GM23338 (cell line): ENCODE measurements around the gene KRT38. TPM values are rescaled to one million over a fixed set of nuclear protein-coding genes. Genes with fewer than 3 reads are reported as not detected.

Experiments
- ATAC-seq: fragments of 200-7000 bp; cut with Tn5 transposase; 3 replicates; pipeline ENCODE4 v1.9.1; 2020
- DNase-seq: peaks from one replicate; pipeline ENCODE4 v3.0.0-alpha.2; 2015; ENCODE audit warnings: low spot score
- H2AFZ ChIP-seq: fragments of 200-600 bp; sonication (generic); 2 replicates; pipeline ENCODE4 v1.8.0; 2016; ENCODE audit warnings: antibody characterized with exemption, mild to moderate bottlenecking, moderate library complexity
- H3F3A ChIP-seq: fragments of 200-600 bp; sonication (generic); replicated peaks from 2 replicates; pipeline ENCODE4 v1.8.0; 2017; ENCODE audit warnings: antibody characterized with exemption, mixed run types, low read depth
- H3K27ac ChIP-seq: fragments of 200-600 bp; sonication (generic); 2 replicates; pipeline ENCODE4 v1.6.1; 2016; ENCODE audit warnings: low read depth
- H3K27me3 ChIP-seq: fragments of 200-600 bp; sonication (generic); 2 replicates; pipeline ENCODE4 v1.8.0; 2016; ENCODE audit warnings: mild to moderate bottlenecking, mixed run types, moderate library complexity; ENCODE audit not compliant: insufficient read depth
- H3K36me3 ChIP-seq: fragments of 200-600 bp; sonication (generic); 2 replicates; pipeline ENCODE4 v1.8.0; 2016; ENCODE audit warnings: mild to moderate bottlenecking; ENCODE audit not compliant: insufficient read depth
- H3K4me1 ChIP-seq: fragments of 200-600 bp; sonication (generic); 2 replicates; pipeline ENCODE4 v1.8.0; 2016; ENCODE audit warnings: mild to moderate bottlenecking, moderate library complexity; ENCODE audit not compliant: insufficient read depth
- H3K4me2 ChIP-seq: fragments of 200-600 bp; sonication (generic); 2 replicates; pipeline ENCODE4 v1.7.1; 2017; ENCODE audit warnings: mixed run types
- H3K4me3 ChIP-seq: fragments of 200-600 bp; sonication (generic); 2 replicates; pipeline ENCODE4 v1.6.1; 2016; ENCODE audit warnings: mixed run types
- H3K79me2 ChIP-seq: fragments of 200-600 bp; sonication (generic); replicated peaks from 2 replicates; pipeline ENCODE4 v1.8.0; 2017; ENCODE audit warnings: mild to moderate bottlenecking; ENCODE audit not compliant: insufficient read depth
- H3K9me2 ChIP-seq: fragments of 200-600 bp; sonication (generic); 2 replicates; pipeline ENCODE4 v1.8.0; 2017; ENCODE audit not compliant: insufficient read depth
- H4K20me1 ChIP-seq: fragments of 200-600 bp; sonication (generic); replicated peaks from 2 replicates; pipeline ENCODE4 v1.8.0; 2017; ENCODE audit warnings: mild to moderate bottlenecking; ENCODE audit not compliant: insufficient read depth
- H3K27ac Mint-ChIP-seq: 2 replicates; pipeline ENCODE4 v1.8.0; 2020; ENCODE audit warnings: inconsistent platforms, mild to moderate bottlenecking, moderate library complexity, mixed read lengths
- H3K27me3 Mint-ChIP-seq: 3 replicates; pipeline ENCODE4 v1.8.0; 2022; ENCODE audit warnings: low read depth, mild to moderate bottlenecking, moderate library complexity, mixed read lengths, inconsistent platforms; ENCODE audit not compliant: insufficient read depth, poor library complexity
- H3K36me3 Mint-ChIP-seq: 3 replicates; pipeline ENCODE4 v1.8.0; 2021; ENCODE audit warnings: low read depth, mild to moderate bottlenecking, inconsistent platforms, moderate library complexity, mixed read lengths
- H3K4me1 Mint-ChIP-seq: 3 replicates; pipeline ENCODE4 v1.8.0; 2020; ENCODE audit warnings: mild to moderate bottlenecking, inconsistent platforms, mixed read lengths
- H3K4me3 Mint-ChIP-seq: 3 replicates; pipeline ENCODE4 v1.8.0; 2021; ENCODE audit warnings: moderate library complexity, mild to moderate bottlenecking, inconsistent platforms, mixed read lengths
- H3K9me3 Mint-ChIP-seq: 3 replicates; pipeline ENCODE4 v1.8.0; 2020; ENCODE audit warnings: moderate library complexity, mild to moderate bottlenecking, inconsistent platforms, mixed read lengths
- CREB1 ChIP-seq: fragments of 250-450 bp; sonication (Bioruptor Pico); IDR thresholded peaks from 2 replicates; pipeline ENCODE4 v1.5.0; 2020; ENCODE audit warnings: low read depth, mild to moderate bottlenecking, moderate library complexity
- CTCF ChIP-seq, 2 experiments: fragments of 200-600 bp in 1 of 2; sonication (generic) in 1 of 2; conservative IDR thresholded peaks; 2 replicates each; pipeline versions ENCODE4 v1.5.1 to v1.6.1; 2016 to 2017; ENCODE audit warnings: antibody characterized with exemption in 2 of 2, low read depth in 2 of 2, mild to moderate bottlenecking in 2 of 2, moderate library complexity in 1 of 2
- ETS1 ChIP-seq: IDR thresholded peaks from 2 replicates; pipeline ENCODE4 v1.6.1; 2016; ENCODE audit warnings: antibody characterized with exemption
- EZH2 ChIP-seq: fragments of 200-600 bp; sonication (generic); IDR thresholded peaks from one replicate; pipeline ENCODE4 v1.8.0; 2017; ENCODE audit warnings: antibody characterized with exemption, mild to moderate bottlenecking, low read depth; ENCODE audit not compliant: unreplicated experiment
- EZH2phosphoT487 ChIP-seq: fragments of 200-600 bp; sonication (generic); IDR thresholded peaks from one replicate; pipeline ENCODE4 v1.8.1; 2018; ENCODE audit warnings: antibody characterized with exemption; ENCODE audit not compliant: unreplicated experiment
- JUNB ChIP-seq: IDR thresholded peaks from one replicate; pipeline ENCODE4 v1.6.1; 2016; ENCODE audit warnings: antibody characterized with exemption; ENCODE audit not compliant: unreplicated experiment
- NANOG ChIP-seq: IDR thresholded peaks from 2 replicates; pipeline ENCODE4 v1.6.1; 2016; ENCODE audit warnings: antibody characterized with exemption, borderline replicate concordance
- POLR2AphosphoS5 ChIP-seq: IDR thresholded peaks from 2 replicates; pipeline ENCODE4 v1.6.1; 2016; ENCODE audit warnings: antibody characterized with exemption, low read depth
- STAT1 ChIP-seq: IDR thresholded peaks from one replicate; pipeline ENCODE4 v1.6.1; 2016; ENCODE audit warnings: antibody characterized with exemption; ENCODE audit not compliant: unreplicated experiment
- ZNF114 ChIP-seq: fragments of 250-450 bp; sonication (Bioruptor Pico); IDR thresholded peaks from 2 replicates; pipeline ENCODE4 v1.5.0; 2020; ENCODE audit warnings: mild to moderate bottlenecking, moderate library complexity
- ZNF331 ChIP-seq: fragments of 250-450 bp; sonication (Bioruptor Pico); IDR thresholded peaks from 2 replicates; pipeline ENCODE4 v1.5.0; 2020; ENCODE audit warnings: low read depth, mild to moderate bottlenecking, moderate library complexity
- polyA plus RNA-seq: library from polyadenylated mRNA; unstranded; fragments of >200 nt; fragmentation: Nextera tagmentation; extraction: Ambion mirVana; gene quantifications from 2 replicates; pipeline ENCODE4 v1.2.1, GENCODE V29; 2016
- total RNA-seq: library from RNA; depleted of rRNA; stranded (reverse); fragments of >200 nt; shearing (Covaris generic); gene quantifications from 2 replicates; pipeline ENCODE4 v1.2.3, GENCODE V29; 2014
- TF ChIP-seq, protein P1 (sequence below): IDR thresholded peaks from one replicate; pipeline ENCODE4 v1.6.1; 2018; ENCODE audit warnings: antibody characterized with exemption; ENCODE audit not compliant: unreplicated experiment
- TF ChIP-seq, protein P2 (sequence below): fragments of 250-450 bp; sonication (Bioruptor Pico); IDR thresholded peaks from 2 replicates; pipeline ENCODE4 v1.5.0; 2020; ENCODE audit warnings: mild to moderate bottlenecking, moderate library complexity

Gene KRT38
- total and polyA plus RNA-seq, 2 experiments from 2014 or later: not detected

- H3K27me3 ChIP-seq: no peaks in the 10 kb centered on the region
- no peaks in the 10 kb centered on the region for H3K79me2 ChIP-seq
- TF ChIP-seq STAT1: no peak
- TF ChIP-seq, protein P1, sequence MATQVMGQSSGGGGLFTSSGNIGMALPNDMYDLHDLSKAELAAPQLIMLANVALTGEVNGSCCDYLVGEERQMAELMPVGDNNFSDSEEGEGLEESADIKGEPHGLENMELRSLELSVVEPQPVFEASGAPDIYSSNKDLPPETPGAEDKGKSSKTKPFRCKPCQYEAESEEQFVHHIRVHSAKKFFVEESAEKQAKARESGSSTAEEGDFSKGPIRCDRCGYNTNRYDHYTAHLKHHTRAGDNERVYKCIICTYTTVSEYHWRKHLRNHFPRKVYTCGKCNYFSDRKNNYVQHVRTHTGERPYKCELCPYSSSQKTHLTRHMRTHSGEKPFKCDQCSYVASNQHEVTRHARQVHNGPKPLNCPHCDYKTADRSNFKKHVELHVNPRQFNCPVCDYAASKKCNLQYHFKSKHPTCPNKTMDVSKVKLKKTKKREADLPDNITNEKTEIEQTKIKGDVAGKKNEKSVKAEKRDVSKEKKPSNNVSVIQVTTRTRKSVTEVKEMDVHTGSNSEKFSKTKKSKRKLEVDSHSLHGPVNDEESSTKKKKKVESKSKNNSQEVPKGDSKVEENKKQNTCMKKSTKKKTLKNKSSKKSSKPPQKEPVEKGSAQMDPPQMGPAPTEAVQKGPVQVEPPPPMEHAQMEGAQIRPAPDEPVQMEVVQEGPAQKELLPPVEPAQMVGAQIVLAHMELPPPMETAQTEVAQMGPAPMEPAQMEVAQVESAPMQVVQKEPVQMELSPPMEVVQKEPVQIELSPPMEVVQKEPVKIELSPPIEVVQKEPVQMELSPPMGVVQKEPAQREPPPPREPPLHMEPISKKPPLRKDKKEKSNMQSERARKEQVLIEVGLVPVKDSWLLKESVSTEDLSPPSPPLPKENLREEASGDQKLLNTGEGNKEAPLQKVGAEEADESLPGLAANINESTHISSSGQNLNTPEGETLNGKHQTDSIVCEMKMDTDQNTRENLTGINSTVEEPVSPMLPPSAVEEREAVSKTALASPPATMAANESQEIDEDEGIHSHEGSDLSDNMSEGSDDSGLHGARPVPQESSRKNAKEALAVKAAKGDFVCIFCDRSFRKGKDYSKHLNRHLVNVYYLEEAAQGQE: no peak
- TF ChIP-seq NANOG: no peak
- TF ChIP-seq ZNF331: no peak
- TF ChIP-seq JUNB: no peak
- TF ChIP-seq, protein P2, sequence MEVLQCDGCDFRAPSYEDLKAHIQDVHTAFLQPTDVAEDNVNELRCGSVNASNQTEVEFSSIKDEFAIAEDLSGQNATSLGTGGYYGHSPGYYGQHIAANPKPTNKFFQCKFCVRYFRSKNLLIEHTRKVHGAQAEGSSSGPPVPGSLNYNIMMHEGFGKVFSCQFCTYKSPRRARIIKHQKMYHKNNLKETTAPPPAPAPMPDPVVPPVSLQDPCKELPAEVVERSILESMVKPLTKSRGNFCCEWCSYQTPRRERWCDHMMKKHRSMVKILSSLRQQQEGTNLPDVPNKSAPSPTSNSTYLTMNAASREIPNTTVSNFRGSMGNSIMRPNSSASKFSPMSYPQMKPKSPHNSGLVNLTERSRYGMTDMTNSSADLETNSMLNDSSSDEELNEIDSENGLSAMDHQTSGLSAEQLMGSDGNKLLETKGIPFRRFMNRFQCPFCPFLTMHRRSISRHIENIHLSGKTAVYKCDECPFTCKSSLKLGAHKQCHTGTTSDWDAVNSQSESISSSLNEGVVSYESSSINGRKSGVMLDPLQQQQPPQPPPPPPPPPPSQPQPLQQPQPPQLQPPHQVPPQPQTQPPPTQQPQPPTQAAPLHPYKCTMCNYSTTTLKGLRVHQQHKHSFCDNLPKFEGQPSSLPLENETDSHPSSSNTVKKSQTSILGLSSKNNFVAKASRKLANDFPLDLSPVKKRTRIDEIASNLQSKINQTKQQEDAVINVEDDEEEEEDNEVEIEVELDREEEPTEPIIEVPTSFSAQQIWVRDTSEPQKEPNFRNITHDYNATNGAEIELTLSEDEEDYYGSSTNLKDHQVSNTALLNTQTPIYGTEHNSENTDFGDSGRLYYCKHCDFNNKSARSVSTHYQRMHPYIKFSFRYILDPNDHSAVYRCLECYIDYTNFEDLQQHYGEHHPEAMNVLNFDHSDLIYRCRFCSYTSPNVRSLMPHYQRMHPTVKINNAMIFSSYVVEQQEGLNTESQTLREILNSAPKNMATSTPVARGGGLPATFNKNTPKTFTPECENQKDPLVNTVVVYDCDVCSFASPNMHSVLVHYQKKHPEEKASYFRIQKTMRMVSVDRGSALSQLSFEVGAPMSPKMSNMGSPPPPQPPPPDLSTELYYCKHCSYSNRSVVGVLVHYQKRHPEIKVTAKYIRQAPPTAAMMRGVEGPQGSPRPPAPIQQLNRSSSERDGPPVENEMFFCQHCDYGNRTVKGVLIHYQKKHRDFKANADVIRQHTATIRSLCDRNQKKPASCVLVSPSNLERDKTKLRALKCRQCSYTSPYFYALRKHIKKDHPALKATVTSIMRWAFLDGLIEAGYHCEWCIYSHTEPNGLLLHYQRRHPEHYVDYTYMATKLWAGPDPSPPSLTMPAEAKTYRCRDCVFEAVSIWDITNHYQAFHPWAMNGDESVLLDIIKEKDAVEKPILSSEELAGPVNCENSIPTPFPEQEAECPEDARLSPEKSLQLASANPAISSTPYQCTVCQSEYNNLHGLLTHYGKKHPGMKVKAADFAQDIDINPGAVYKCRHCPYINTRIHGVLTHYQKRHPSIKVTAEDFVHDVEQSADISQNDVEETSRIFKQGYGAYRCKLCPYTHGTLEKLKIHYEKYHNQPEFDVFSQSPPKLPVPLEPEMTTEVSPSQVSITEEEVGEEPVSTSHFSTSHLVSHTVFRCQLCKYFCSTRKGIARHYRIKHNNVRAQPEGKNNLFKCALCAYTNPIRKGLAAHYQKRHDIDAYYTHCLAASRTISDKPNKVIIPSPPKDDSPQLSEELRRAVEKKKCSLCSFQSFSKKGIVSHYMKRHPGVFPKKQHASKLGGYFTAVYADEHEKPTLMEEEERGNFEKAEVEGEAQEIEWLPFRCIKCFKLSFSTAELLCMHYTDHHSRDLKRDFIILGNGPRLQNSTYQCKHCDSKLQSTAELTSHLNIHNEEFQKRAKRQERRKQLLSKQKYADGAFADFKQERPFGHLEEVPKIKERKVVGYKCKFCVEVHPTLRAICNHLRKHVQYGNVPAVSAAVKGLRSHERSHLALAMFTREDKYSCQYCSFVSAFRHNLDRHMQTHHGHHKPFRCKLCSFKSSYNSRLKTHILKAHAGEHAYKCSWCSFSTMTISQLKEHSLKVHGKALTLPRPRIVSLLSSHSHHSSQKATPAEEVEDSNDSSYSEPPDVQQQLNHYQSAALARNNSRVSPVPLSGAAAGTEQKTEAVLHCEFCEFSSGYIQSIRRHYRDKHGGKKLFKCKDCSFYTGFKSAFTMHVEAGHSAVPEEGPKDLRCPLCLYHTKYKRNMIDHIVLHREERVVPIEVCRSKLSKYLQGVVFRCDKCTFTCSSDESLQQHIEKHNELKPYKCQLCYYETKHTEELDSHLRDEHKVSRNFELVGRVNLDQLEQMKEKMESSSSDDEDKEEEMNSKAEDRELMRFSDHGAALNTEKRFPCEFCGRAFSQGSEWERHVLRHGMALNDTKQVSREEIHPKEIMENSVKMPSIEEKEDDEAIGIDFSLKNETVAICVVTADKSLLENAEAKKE (CRISPR knock-in tag): no peak
- TF ChIP-seq POLR2AphosphoS5: no peak
- TF ChIP-seq EZH2phosphoT487: no peak
- TF ChIP-seq CTCF (conservative IDR thresholded peaks at IDR 0.05; ENCODE audit: low read depth in 2 of 2): no peak
- no peak for TF ChIP-seq ETS1
- TF ChIP-seq EZH2: no peak
- TF ChIP-seq ZNF114 (CRISPR knock-in tag): no peak
- TF ChIP-seq CREB1 (CRISPR knock-in tag): no peak
- Mint-ChIP-seq H3K9me3 (peaks cover 4% of the 10 kb centered on the region; the same call in 2 of the 3 replicates), H3K27me3 (peaks cover 3% of the 10 kb centered on the region), H3K4me1 (no peaks in the 10 kb centered on the region), H3K4me3 (no peak overlapping the region), H3K36me3 (no peaks in the 10 kb centered on the region), H3K27ac (no peak overlapping the region)
- H3K4me1 ChIP-seq: no peaks in the 10 kb centered on the region
- no peak overlapping the region for H2AFZ ChIP-seq
- ATAC-seq (no peak), DNase-seq (no peak)
- H3K9me2 ChIP-seq: no peaks in the 10 kb centered on the region
- H3F3A ChIP-seq: no peaks in the 10 kb centered on the region
- no peak overlapping the region for H3K4me2 ChIP-seq
- H3K27ac ChIP-seq: no peak overlapping the region
- H3K4me3 ChIP-seq: no peak overlapping the region
- H3K36me3 ChIP-seq: no peaks in the 10 kb centered on the region; the same call in 1 of the 2 replicates
- no peaks in the 10 kb centered on the region for H4K20me1 ChIP-seq
Measured at GRCh38 chr17:41437254-41437653, 3.5 kb downstream of the KRT38 start.
